22Rv1 (cell line): ENCODE data around the gene CMBL.

Experiments
- CTCF ChIP-seq: fragments of 450-650 bp; IDR thresholded peaks from 2 replicates; pipeline ENCODE4 v1.5.1; 2017; ENCODE audit warnings: mild to moderate bottlenecking
- ZFX ChIP-seq: fragments of 450-650 bp; IDR thresholded peaks from 2 replicates; pipeline ENCODE4 v1.6.1; 2017; ENCODE audit warnings: antibody characterized with exemption, borderline replicate concordance

- no peak for TF ChIP-seq CTCF
- no peak for TF ChIP-seq ZFX
Observed at GRCh38 chr5:10323588-10324488, 16.1 kb upstream of the CMBL start.
